Measurements from ENCODE around the gene PLXDC2. TPM values are rescaled to one million over a fixed set of nuclear protein-coding genes. Genes with fewer than 3 reads are reported as not detected.
A peak's percentile ranks its signal among the peaks of the same experiment; 100 is the strongest.

Gene PLXDC2
- total and polyA plus RNA-seq, 10 of the 15 experiments (the other 5 are each of a cell fraction or from before 2014, with no cell fraction given) = 0.05 to 1.8 (median 0.14) TPM; not detected in 2

- ChIA-PET POLR2A (interaction anchor here (1.6 to 2.0 kb wide), 2 partner anchors 12 to 58 kb away, joined by 4 to 8 read pairs; no protein-coding TSS in a partner anchor), RAD21 (ENCODE audit: unreplicated experiment) (interaction anchor here (1.1 to 1.5 kb wide), 4 partner anchors 9 to 126 kb away, joined by 3 to 8 read pairs (median 4); no protein-coding TSS in a partner anchor), SMC1A (ENCODE audit: uncharacterized antibody, unreplicated experiment) (interaction anchor here (1.0 to 3.0 kb wide), 9 partner anchors 9 to 68 kb away, joined by 3 to 23 read pairs (median 4); no protein-coding TSS in a partner anchor), CTCF (interaction anchor here (2.1 kb wide), 1 partner anchor 12 kb away, joined by 7 read pairs; no protein-coding TSS in a partner anchor)
- no peaks in the 10 kb centered on the region; the same call in 2 of the 3 replicates for H3K9me3 ChIP-seq (replicated peaks; ENCODE audit: control insufficient read depth, insufficient read depth, low read length)
- H3K9ac ChIP-seq (ENCODE audit: control insufficient read depth, insufficient read depth, low read length) = no peak overlapping the region
- ATAC-seq = peak; percentile 80
- no peak overlapping the region for H2AFZ ChIP-seq (ENCODE audit: control insufficient read depth, low read depth, low read length)
- intact Hi-C loops (cut with micrococcal nuclease; ENCODE audit: unreplicated experiment) (loop anchor here (2.0 kb wide), 3 partner anchors 42 to 130 kb away; partner anchors contain the start of gene PLXDC2), in situ Hi-C loops (cut with MboI) (no loop called here)
- no peaks in the 10 kb centered on the region for H4K20me1 ChIP-seq (ENCODE audit: control insufficient read depth, insufficient read depth)
- no peaks in the 10 kb centered on the region for H3K27me3 ChIP-seq (replicated peaks in 1 of 2; ENCODE audit: control insufficient read depth in 2 of 2, insufficient read depth in 2 of 2, low read length in 1 of 2)
- H3K36me3 ChIP-seq (ENCODE audit: control insufficient read depth in 2 of 2, insufficient read depth in 2 of 2, low read length in 1 of 2) = no peaks in the 10 kb centered on the region
- H3K27ac ChIP-seq (ENCODE audit: control insufficient read depth, insufficient read depth) = no peak overlapping the region
- 57% methylated on average over 8 of the region's 8 CpGs for WGBS (ENCODE audit: insufficient coverage, insufficient replicate concordance, low lambda C conversion rate, missing lambda C conversion rate)
- no peak for DNase-seq (ENCODE audit: low read depth, low spot score)
- H3K4me2 ChIP-seq (ENCODE audit: control insufficient read depth, insufficient read depth) = no peak overlapping the region
- no TSS peak for BruUV-seq (replicated peaks)
- no peaks in the 10 kb centered on the region for H3K4me1 ChIP-seq (ENCODE audit: control insufficient read depth, insufficient read depth, low read length)
- no peak for FAIRE-seq
- no peaks in the 10 kb centered on the region for H3K79me2 ChIP-seq (ENCODE audit: control insufficient read depth, insufficient read depth, low read length)
- no peak overlapping the region for H3K4me3 ChIP-seq
- no peak for TF ChIP-seq PAX8 (IDR thresholded peaks at IDR 0.05)
- TF ChIP-seq, protein P1, sequence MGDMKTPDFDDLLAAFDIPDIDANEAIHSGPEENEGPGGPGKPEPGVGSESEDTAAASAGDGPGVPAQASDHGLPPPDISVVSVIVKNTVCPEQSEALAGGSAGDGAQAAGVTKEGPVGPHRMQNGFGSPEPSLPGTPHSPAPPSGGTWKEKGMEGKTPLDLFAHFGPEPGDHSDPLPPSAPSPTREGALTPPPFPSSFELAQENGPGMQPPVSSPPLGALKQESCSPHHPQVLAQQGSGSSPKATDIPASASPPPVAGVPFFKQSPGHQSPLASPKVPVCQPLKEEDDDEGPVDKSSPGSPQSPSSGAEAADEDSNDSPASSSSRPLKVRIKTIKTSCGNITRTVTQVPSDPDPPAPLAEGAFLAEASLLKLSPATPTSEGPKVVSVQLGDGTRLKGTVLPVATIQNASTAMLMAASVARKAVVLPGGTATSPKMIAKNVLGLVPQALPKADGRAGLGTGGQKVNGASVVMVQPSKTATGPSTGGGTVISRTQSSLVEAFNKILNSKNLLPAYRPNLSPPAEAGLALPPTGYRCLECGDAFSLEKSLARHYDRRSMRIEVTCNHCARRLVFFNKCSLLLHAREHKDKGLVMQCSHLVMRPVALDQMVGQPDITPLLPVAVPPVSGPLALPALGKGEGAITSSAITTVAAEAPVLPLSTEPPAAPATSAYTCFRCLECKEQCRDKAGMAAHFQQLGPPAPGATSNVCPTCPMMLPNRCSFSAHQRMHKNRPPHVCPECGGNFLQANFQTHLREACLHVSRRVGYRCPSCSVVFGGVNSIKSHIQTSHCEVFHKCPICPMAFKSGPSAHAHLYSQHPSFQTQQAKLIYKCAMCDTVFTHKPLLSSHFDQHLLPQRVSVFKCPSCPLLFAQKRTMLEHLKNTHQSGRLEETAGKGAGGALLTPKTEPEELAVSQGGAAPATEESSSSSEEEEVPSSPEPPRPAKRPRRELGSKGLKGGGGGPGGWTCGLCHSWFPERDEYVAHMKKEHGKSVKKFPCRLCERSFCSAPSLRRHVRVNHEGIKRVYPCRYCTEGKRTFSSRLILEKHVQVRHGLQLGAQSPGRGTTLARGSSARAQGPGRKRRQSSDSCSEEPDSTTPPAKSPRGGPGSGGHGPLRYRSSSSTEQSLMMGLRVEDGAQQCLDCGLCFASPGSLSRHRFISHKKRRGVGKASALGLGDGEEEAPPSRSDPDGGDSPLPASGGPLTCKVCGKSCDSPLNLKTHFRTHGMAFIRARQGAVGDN (IDR thresholded peaks at IDR 0.05) = no peak
- peak; percentile 29; the same call in 1 of the 2 replicates for TF ChIP-seq TCF12 (IDR thresholded peaks at IDR 0.05; ENCODE audit: low read depth, low read length)
- peak; percentile 54 for TF ChIP-seq IKZF1 (conservative IDR thresholded peaks at IDR 0.05)
- TF ChIP-seq DPF2 (IDR thresholded peaks at IDR 0.05) = 0 out of 2 replicates have a peak, but pooled peaks have one; percentile 43
- peak; percentile 62 for TF ChIP-seq PKNOX1 (IDR thresholded peaks at IDR 0.05)
- peak; percentile 88 for TF ChIP-seq SPI1 (IDR thresholded peaks at IDR 0.05; ENCODE audit: borderline replicate concordance, insufficient read depth, low read depth, low read length)
- TF ChIP-seq MTA2 (IDR thresholded peaks at IDR 0.05; ENCODE audit: low read depth) = peak; percentile 29; the same call in 1 of the 2 replicates
- TF ChIP-seq IKZF2 (IDR thresholded peaks at IDR 0.05) = peak; percentile 33 to 53; a peak in 1 of 4 replicates
- TF ChIP-seq HDAC2 (IDR thresholded peaks at IDR 0.05) = no peak
- TF ChIP-seq CUX1 (IDR thresholded peaks at IDR 0.05; ENCODE audit: insufficient replicate concordance, low read depth, low read length) = peak; percentile 19
- TF ChIP-seq TBL1XR1 (IDR thresholded peaks at IDR 0.05; ENCODE audit: low read depth, low read length) = no peak
- peak; percentile 44; the same call in 1 of the 2 replicates for TF ChIP-seq NR2F1 (conservative IDR thresholded peaks at IDR 0.05)
- TF ChIP-seq ESRRA (IDR thresholded peaks at IDR 0.05; ENCODE audit: low read length) = no peak
- peak; percentile 30 for TF ChIP-seq MEF2B (IDR thresholded peaks at IDR 0.05; ENCODE audit: partially characterized antibody, poor library complexity, severe bottlenecking)
These were observed 130.6 kb downstream of the PLXDC2 start for GRCh38 chr10:19946791-19947190.
